SK-N-SH (cell line): Measurements from ENCODE around the gene BABAM2. TPM values are rescaled to one million over a fixed set of nuclear protein-coding genes. Genes with fewer than 3 reads are reported as not detected.

Source experiments
- CTCF ChIA-PET: fragments of 300-600, 350-600 bp; formaldehyde crosslinking; extraction: SDS; loops from one replicate; lab custom pipeline; 2021; lab: Yijun Ruan, JAX
- POLR2A ChIA-PET: fragments of 350-600 bp; sonication (Branson Sonifier 250); formaldehyde crosslinking; extraction: SDS; loops from one replicate; lab custom pipeline; 2020; ENCODE audit warnings: antibody characterized with exemption, inconsistent platforms; lab: Yijun Ruan, JAX
- DNase-seq: peaks from one replicate; pipeline ENCODE4 v3.0.0; 2012
- H2AFZ ChIP-seq: fragments of 200-600 bp; sonication (generic); 2 replicates; pipeline ENCODE4 v1.8.1; 2016; ENCODE audit warnings: antibody characterized with exemption, mild to moderate bottlenecking, low read depth
- H3F3A ChIP-seq: fragments of 200-600 bp; sonication (generic); replicated peaks from 2 replicates; pipeline ENCODE3; 2016; ENCODE audit warnings: antibody characterized with exemption, mild to moderate bottlenecking; ENCODE audit not compliant: insufficient read depth
- H3K27ac ChIP-seq, 2 experiments: fragments of 200-500 bp in 1 of 2; fragments of 200-600 bp in 1 of 2; sonication (Bioruptor generic) in 1 of 2; sonication (generic), shearing (Covaris generic) in 1 of 2; 2 replicates each; pipeline versions ENCODE4 v1.5.1 to v1.6.1; 2014 to 2016; ENCODE audit warnings: low read depth in 2 of 2, inconsistent platforms in 1 of 2, low read length in 1 of 2, mild to moderate bottlenecking in 1 of 2, mixed read lengths in 1 of 2
- H3K27me3 ChIP-seq: fragments of 200-600 bp; sonication (generic), shearing (Covaris generic); 2 replicates; pipeline ENCODE4 v1.6.1; 2016; ENCODE audit warnings: mixed run types; ENCODE audit not compliant: insufficient read depth
- H3K36me3 ChIP-seq, 2 experiments: fragments of 200-500 bp in 1 of 2; fragments of 200-600 bp in 1 of 2; sonication (Bioruptor generic) in 1 of 2; sonication (generic) in 1 of 2; replicated peaks in 1 of 2; 2 replicates each; pipeline versions ENCODE3 to v1.5.1; 2014 to 2016; ENCODE audit warnings: low read length in 1 of 2, mild to moderate bottlenecking in 1 of 2; ENCODE audit not compliant: insufficient read depth in 2 of 2, control insufficient read depth in 1 of 2
- H3K4me1 ChIP-seq, 2 experiments: fragments of 200-500 bp in 1 of 2; fragments of 200-600 bp in 1 of 2; sonication (Bioruptor generic) in 1 of 2; sonication (generic), shearing (Covaris generic) in 1 of 2; 2 replicates each; pipeline versions ENCODE4 v1.5.1 to v1.6.1; 2014 to 2016; ENCODE audit warnings: low read depth in 1 of 2, low read length in 1 of 2, mixed run types in 1 of 2; ENCODE audit not compliant: insufficient read depth in 2 of 2, control insufficient read depth in 1 of 2
- H3K4me2 ChIP-seq: fragments of 200-600 bp; sonication (generic), shearing (Covaris generic); 2 replicates; pipeline ENCODE4 v1.6.1; 2017; ENCODE audit warnings: mixed run types
- H3K4me3 ChIP-seq, 2 experiments: fragments of 200-500 bp in 1 of 2; fragments of 200-600 bp in 1 of 2; sonication (Bioruptor generic) in 1 of 2; sonication (generic), shearing (Covaris generic) in 1 of 2; 2 replicates each; pipeline versions ENCODE4 v1.5.1 to v1.8.1; 2014 to 2016; ENCODE audit warnings: low read depth in 2 of 2, inconsistent platforms in 1 of 2, low read length in 1 of 2, mild to moderate bottlenecking in 1 of 2, mixed read lengths in 1 of 2, moderate library complexity in 1 of 2
- H3K79me2 ChIP-seq: fragments of 200-600 bp; sonication (generic); 2 replicates; pipeline ENCODE4 v1.8.1; 2017; ENCODE audit warnings: mild to moderate bottlenecking; ENCODE audit not compliant: insufficient read depth
- H3K9ac ChIP-seq: fragments of 200-600 bp; sonication (generic); 2 replicates; pipeline ENCODE4 v1.6.1; 2017; ENCODE audit warnings: mixed run types
- H3K9me2 ChIP-seq: fragments of 200-600 bp; sonication (generic); 2 replicates; pipeline ENCODE4 v1.6.1; 2017; ENCODE audit warnings: mixed run types
- H3K9me3 ChIP-seq: fragments of 200-600 bp; sonication (generic); 2 replicates; pipeline ENCODE4 v1.6.1; 2017; ENCODE audit warnings: mixed run types, mild to moderate bottlenecking, moderate library complexity
- H4K20me1 ChIP-seq: fragments of 200-600 bp; sonication (generic); 2 replicates; pipeline ENCODE4 v1.6.1; 2017; ENCODE audit warnings: mild to moderate bottlenecking, mixed run types; ENCODE audit not compliant: insufficient read depth
- CHD2 ChIP-seq: fragments of 150-350 bp; IDR thresholded peaks from 2 replicates; pipeline ENCODE4 v1.6.1; 2018; ENCODE audit warnings: low read length; ENCODE audit not compliant: partially characterized antibody
- ELF1 ChIP-seq: IDR thresholded peaks from 2 replicates; pipeline ENCODE4 v1.4.0; 2012
- FOXM1 ChIP-seq: IDR thresholded peaks from 2 replicates; pipeline ENCODE4 v1.4.0; 2012; ENCODE audit warnings: low read depth, mild to moderate bottlenecking
- GABPA ChIP-seq: IDR thresholded peaks from 2 replicates; pipeline ENCODE4 v1.4.0; 2012; ENCODE audit warnings: low read depth, mild to moderate bottlenecking
- GATA2 ChIP-seq: sonication (generic); formaldehyde crosslinking; IDR thresholded peaks from 2 replicates; pipeline ENCODE4 v1.5.0; 2020; ENCODE audit warnings: mild to moderate bottlenecking, missing genetic modification reagents
- NFIC ChIP-seq: IDR thresholded peaks from 2 replicates; pipeline ENCODE4 v1.4.0; 2012; ENCODE audit warnings: borderline replicate concordance
- RCOR1 ChIP-seq: fragments of 150-350 bp; IDR thresholded peaks from 2 replicates; pipeline ENCODE4 v1.6.1; 2017; ENCODE audit warnings: antibody characterized with exemption, low read length
- RFX5 ChIP-seq: IDR thresholded peaks from 2 replicates; pipeline ENCODE4 v1.6.1; 2012; ENCODE audit warnings: mild to moderate bottlenecking, improper control_type of control experiment, low read length
- SIN3A ChIP-seq: IDR thresholded peaks from 2 replicates; pipeline ENCODE4 v1.6.1; 2012; ENCODE audit warnings: low read depth, mild to moderate bottlenecking, low read length, moderate library complexity, borderline replicate concordance
- SMC3 ChIP-seq: IDR thresholded peaks from 2 replicates; pipeline ENCODE4 v1.6.1; 2012; ENCODE audit warnings: low read depth, low read length, improper control_type of control experiment
- TAF1 ChIP-seq: IDR thresholded peaks from 2 replicates; pipeline ENCODE4 v1.6.1; 2012; ENCODE audit warnings: low read depth, mild to moderate bottlenecking, low read length, moderate library complexity, borderline replicate concordance
- TCF12 ChIP-seq: IDR thresholded peaks from 2 replicates; pipeline ENCODE4 v1.4.0; 2012
- YY1 ChIP-seq: IDR thresholded peaks from 2 replicates; pipeline ENCODE4 v1.4.0; 2012; ENCODE audit warnings: low read depth, mild to moderate bottlenecking
- WGBS: methylation state at CpG from one replicate; pipeline ENCODE4 v1.1.6; 2017; ENCODE audit warnings: low lambda C conversion rate; 5-methylcytosine and 5-hydroxymethylcytosine counted together
- polyA plus RNA-seq, 3 experiments: library from polyadenylated mRNA; depleted of rRNA; stranded (reverse); fragments of >200 nt; gene quantifications; 2 replicates each; pipeline ENCODE4 v1.2.3, GENCODE V29; 2012
- TF ChIP-seq, protein P1 (sequence below): IDR thresholded peaks from 2 replicates; pipeline ENCODE4 v1.6.1; 2012; ENCODE audit warnings: mild to moderate bottlenecking, low read depth, low read length, moderate library complexity
- TF ChIP-seq, protein P2 (sequence below): IDR thresholded peaks from 2 replicates; pipeline ENCODE4 v1.4.0; 2012; ENCODE audit warnings: low read depth
- TF ChIP-seq, protein P3 (sequence below): fragments of 150-350 bp; IDR thresholded peaks from 2 replicates; pipeline ENCODE4 v1.6.1; 2016; ENCODE audit warnings: mild to moderate bottlenecking, low read depth, low read length

The BABAM2 gene
- polyA plus RNA-seq, 1 of the 3 experiments (the other 2 are of a cell fraction), result 34.0 TPM

DNA sequence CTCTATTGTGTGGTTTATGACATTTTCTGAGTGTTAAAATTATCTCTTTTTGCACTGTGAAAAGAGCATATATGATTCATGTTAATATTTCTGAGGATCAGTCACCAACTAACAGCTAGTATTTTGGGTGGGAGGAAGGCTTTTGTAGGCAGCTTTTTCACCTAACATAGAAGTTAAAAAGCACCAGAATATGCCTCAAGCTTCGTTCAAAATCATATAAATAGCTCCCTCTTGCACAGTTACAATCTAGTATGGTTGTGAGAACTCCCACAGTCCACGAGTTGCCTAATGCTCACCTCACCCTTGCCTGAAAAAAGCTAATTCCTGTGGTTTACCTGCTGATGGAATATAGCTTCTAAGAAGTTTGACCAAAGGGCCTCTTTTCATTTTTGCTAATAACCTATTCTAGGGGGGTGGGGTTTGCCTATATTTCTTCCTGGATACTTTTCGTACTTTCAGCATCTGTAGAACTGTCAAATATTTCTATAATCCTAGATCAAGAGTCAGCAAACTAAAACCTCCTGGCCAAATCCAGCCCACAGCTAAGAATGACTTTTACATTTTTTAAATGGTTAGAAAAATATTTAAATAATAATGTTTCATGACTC, 335.0 kb downstream of the BABAM2 start (continued):
- TF ChIP-seq, protein P1, sequence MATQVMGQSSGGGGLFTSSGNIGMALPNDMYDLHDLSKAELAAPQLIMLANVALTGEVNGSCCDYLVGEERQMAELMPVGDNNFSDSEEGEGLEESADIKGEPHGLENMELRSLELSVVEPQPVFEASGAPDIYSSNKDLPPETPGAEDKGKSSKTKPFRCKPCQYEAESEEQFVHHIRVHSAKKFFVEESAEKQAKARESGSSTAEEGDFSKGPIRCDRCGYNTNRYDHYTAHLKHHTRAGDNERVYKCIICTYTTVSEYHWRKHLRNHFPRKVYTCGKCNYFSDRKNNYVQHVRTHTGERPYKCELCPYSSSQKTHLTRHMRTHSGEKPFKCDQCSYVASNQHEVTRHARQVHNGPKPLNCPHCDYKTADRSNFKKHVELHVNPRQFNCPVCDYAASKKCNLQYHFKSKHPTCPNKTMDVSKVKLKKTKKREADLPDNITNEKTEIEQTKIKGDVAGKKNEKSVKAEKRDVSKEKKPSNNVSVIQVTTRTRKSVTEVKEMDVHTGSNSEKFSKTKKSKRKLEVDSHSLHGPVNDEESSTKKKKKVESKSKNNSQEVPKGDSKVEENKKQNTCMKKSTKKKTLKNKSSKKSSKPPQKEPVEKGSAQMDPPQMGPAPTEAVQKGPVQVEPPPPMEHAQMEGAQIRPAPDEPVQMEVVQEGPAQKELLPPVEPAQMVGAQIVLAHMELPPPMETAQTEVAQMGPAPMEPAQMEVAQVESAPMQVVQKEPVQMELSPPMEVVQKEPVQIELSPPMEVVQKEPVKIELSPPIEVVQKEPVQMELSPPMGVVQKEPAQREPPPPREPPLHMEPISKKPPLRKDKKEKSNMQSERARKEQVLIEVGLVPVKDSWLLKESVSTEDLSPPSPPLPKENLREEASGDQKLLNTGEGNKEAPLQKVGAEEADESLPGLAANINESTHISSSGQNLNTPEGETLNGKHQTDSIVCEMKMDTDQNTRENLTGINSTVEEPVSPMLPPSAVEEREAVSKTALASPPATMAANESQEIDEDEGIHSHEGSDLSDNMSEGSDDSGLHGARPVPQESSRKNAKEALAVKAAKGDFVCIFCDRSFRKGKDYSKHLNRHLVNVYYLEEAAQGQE, result no peak
- TF ChIP-seq CHD2 (no peak), TCF12 (no peak), GATA2 (CRISPR knock-in tag) (no peak), NFIC (no peak), SIN3A (no peak), RFX5 (no peak)
- TF ChIP-seq, protein P2, sequence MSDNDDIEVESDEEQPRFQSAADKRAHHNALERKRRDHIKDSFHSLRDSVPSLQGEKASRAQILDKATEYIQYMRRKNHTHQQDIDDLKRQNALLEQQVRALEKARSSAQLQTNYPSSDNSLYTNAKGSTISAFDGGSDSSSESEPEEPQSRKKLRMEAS, result no peak
- TF ChIP-seq, protein P3, sequence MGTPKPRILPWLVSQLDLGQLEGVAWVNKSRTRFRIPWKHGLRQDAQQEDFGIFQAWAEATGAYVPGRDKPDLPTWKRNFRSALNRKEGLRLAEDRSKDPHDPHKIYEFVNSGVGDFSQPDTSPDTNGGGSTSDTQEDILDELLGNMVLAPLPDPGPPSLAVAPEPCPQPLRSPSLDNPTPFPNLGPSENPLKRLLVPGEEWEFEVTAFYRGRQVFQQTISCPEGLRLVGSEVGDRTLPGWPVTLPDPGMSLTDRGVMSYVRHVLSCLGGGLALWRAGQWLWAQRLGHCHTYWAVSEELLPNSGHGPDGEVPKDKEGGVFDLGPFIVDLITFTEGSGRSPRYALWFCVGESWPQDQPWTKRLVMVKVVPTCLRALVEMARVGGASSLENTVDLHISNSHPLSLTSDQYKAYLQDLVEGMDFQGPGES, result no peak

DNA sequence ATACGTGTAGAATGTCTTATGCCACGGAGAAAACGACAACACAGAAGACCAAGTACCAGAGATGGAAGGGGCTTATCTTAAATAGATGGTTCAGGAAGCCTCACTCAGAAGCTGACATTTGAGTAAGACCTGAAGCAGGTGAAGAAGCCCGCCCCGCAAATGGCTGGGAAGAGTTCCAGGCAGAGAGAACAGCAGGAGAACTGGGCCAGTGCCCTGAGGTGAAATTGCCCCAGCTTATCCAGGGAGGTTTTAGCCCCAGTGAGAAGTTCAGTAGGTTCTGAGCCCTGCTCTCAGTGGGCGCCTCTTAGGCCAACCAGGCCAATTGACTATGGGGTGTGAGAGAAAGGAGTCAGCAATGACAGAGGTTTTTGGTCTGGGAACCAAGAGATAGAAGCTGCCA, 336.0 kb downstream of the BABAM2 start:
- no peaks in the 10 kb centered on the region for H3K79me2 ChIP-seq
- no peak overlapping the region for H2AFZ ChIP-seq
- WGBS, result 93% methylated on average over 6 of the region's 6 CpGs
- no peak for TF ChIP-seq TAF1
- no peak for TF ChIP-seq RCOR1
- TF ChIP-seq GABPA, result no peak
- no peak for TF ChIP-seq TCF12
- TF ChIP-seq YY1, result no peak
- no peak for TF ChIP-seq NFIC
- TF ChIP-seq RFX5, result no peak
- no peak for TF ChIP-seq ELF1
- TF ChIP-seq SMC3, result no peak
- TF ChIP-seq FOXM1, result no peak
- H3K9ac ChIP-seq, result no peak overlapping the region
- H3F3A ChIP-seq, result no peaks in the 10 kb centered on the region
- H4K20me1 ChIP-seq, result no peaks in the 10 kb centered on the region
- DNase-seq, result no peak
- no peaks in the 10 kb centered on the region for H3K9me3 ChIP-seq
- H3K4me2 ChIP-seq, result no peak overlapping the region
- no peaks in the 10 kb centered on the region for H3K27me3 ChIP-seq
- no peaks in the 10 kb centered on the region for H3K36me3 ChIP-seq
- ChIA-PET POLR2A (no interaction called here), CTCF (interaction anchor here (1.2 kb wide), 1 partner anchor 484 kb away, joined by 3 read pairs; no protein-coding TSS in a partner anchor)
- no peaks in the 10 kb centered on the region for H3K9me2 ChIP-seq
- peaks cover 7 to 19% of the 10 kb centered on the region in 2 experiments; a peak in 3 of 4 replicates for H3K4me1 ChIP-seq
- H3K27ac ChIP-seq, result no peak overlapping the region
- H3K4me3 ChIP-seq, result no peak overlapping the region
